Osteoblast (primary cell): Measurements from ENCODE around the gene RGMA. TPM values are rescaled to one million over a fixed set of nuclear protein-coding genes. Genes with fewer than 3 reads are reported as not detected.
A peak's percentile ranks its signal among the peaks of the same experiment; 100 is the strongest.

Experiments used
- DNase-seq: peaks from one replicate; pipeline ENCODE4 v3.0.0; 2011; ENCODE audit warnings: low spot score, mixed read lengths; ENCODE audit not compliant: insufficient read length; ENCODE audit errors: missing footprints
- H2AFZ ChIP-seq: 2 replicates; pipeline ENCODE4 v1.6.0; 2011; ENCODE audit warnings: mild to moderate bottlenecking, low read length
- H3K27ac ChIP-seq: 2 replicates; pipeline ENCODE4 v1.5.1; 2011; ENCODE audit warnings: mild to moderate bottlenecking, low read depth, low read length, moderate library complexity
- H3K27me3 ChIP-seq: 2 replicates; pipeline ENCODE4 v1.6.0; 2012; ENCODE audit warnings: mild to moderate bottlenecking, control low read depth, inconsistent platforms, low read length, moderate library complexity; ENCODE audit not compliant: insufficient read depth
- H3K36me3 ChIP-seq: 2 replicates; pipeline ENCODE4 v1.5.1; 2011; ENCODE audit warnings: mild to moderate bottlenecking, low read length, control low read depth, moderate library complexity; ENCODE audit not compliant: insufficient read depth
- H3K4me1 ChIP-seq: 2 replicates; pipeline ENCODE4 v1.5.1; 2011; ENCODE audit warnings: mild to moderate bottlenecking, low read length, control low read depth, moderate library complexity; ENCODE audit not compliant: insufficient read depth
- H3K4me2 ChIP-seq: 2 replicates; pipeline ENCODE4 v1.6.0; 2011; ENCODE audit warnings: mild to moderate bottlenecking, low read length; ENCODE audit not compliant: insufficient read depth
- H3K4me3 ChIP-seq: fragments of 200-600 bp; sonication (generic); 3 replicates; pipeline ENCODE4 v1.5.1; 2012; ENCODE audit warnings: mild to moderate bottlenecking, low read length, inconsistent platforms; ENCODE audit not compliant: insufficient read depth
- H3K79me2 ChIP-seq: 2 replicates; pipeline ENCODE4 v1.6.0; 2012; ENCODE audit warnings: mild to moderate bottlenecking, low read length, control low read depth, inconsistent platforms; ENCODE audit not compliant: insufficient read depth
- H3K9me3 ChIP-seq: 2 replicates; pipeline ENCODE4 v1.5.1; 2011; ENCODE audit warnings: low read depth, low read length, control low read depth
- H4K20me1 ChIP-seq: 2 replicates; pipeline ENCODE4 v1.6.0; 2012; ENCODE audit warnings: mild to moderate bottlenecking, low read length, control low read depth; ENCODE audit not compliant: insufficient read depth
- CTCF ChIP-seq: IDR thresholded peaks from 2 replicates; pipeline ENCODE4 v1.5.1; 2011; ENCODE audit warnings: mild to moderate bottlenecking, low read depth, low read length, moderate library complexity; ENCODE audit errors: extremely low read depth
- total RNA-seq: library from RNA; depleted of rRNA; stranded (reverse); fragments of >200 nt; gene quantifications from 2 replicates; pipeline ENCODE4 v1.2.3, GENCODE V29; 2012

The RGMA gene
- total RNA-seq, 1 donor: 2.5 TPM

GRCh38 chr15:93074599-93074998, 14.4 kb downstream of the RGMA start:
- no peak for DNase-seq
- no peaks in the 10 kb centered on the region for H4K20me1 ChIP-seq
- no peaks in the 10 kb centered on the region for H3K9me3 ChIP-seq
- H3K4me2 ChIP-seq: no peak overlapping the region
- H3K4me3 ChIP-seq: no peak overlapping the region
- no peak overlapping the region for H2AFZ ChIP-seq
- TF ChIP-seq CTCF: no peak
- peaks cover 11% of the 10 kb centered on the region for H3K4me1 ChIP-seq
- H3K27ac ChIP-seq: no peak overlapping the region
- no peaks in the 10 kb centered on the region for H3K79me2 ChIP-seq
- H3K36me3 ChIP-seq: no peaks in the 10 kb centered on the region
- H3K27me3 ChIP-seq: peaks cover 42% of the 10 kb centered on the region

GRCh38 chr15:93073465-93073952, 15.5 kb downstream of the RGMA start:
- no peaks in the 10 kb centered on the region for H3K9me3 ChIP-seq
- no peaks in the 10 kb centered on the region for H3K79me2 ChIP-seq
- peak overlapping the region; percentile 68 for H3K4me3 ChIP-seq
- H3K27ac ChIP-seq: no peak overlapping the region
- no peak for DNase-seq
- H3K36me3 ChIP-seq: no peaks in the 10 kb centered on the region
- H4K20me1 ChIP-seq: no peaks in the 10 kb centered on the region
- no peak for TF ChIP-seq CTCF
- no peak overlapping the region for H2AFZ ChIP-seq
- peaks cover 11% of the 10 kb centered on the region for H3K4me1 ChIP-seq
- peak overlapping the region; percentile 81 for H3K4me2 ChIP-seq
- H3K27me3 ChIP-seq: peaks cover 42% of the 10 kb centered on the region

- H2AFZ ChIP-seq: peak overlapping the region; percentile 47
- DNase-seq: peak; percentile 96
- H3K9me3 ChIP-seq: no peaks in the 10 kb centered on the region
- TF ChIP-seq CTCF: no peak
- no peak overlapping the region for H3K27ac ChIP-seq
- H3K4me1 ChIP-seq: peaks cover 11% of the 10 kb centered on the region
- H3K4me2 ChIP-seq: peak overlapping the region; percentile 81
- no peaks in the 10 kb centered on the region for H3K36me3 ChIP-seq
- peak overlapping the region; percentile 68 for H3K4me3 ChIP-seq
- peaks cover 42% of the 10 kb centered on the region for H3K27me3 ChIP-seq
- H3K79me2 ChIP-seq: no peaks in the 10 kb centered on the region
- H4K20me1 ChIP-seq: no peaks in the 10 kb centered on the region
Observed at GRCh38 chr15:93072411-93073394, 16.3 kb downstream of the RGMA start.

GRCh38 chr15:93072011-93072410, 17.0 kb downstream of the RGMA start:
- H3K9me3 ChIP-seq: no peaks in the 10 kb centered on the region
- no peaks in the 10 kb centered on the region for H3K36me3 ChIP-seq
- H3K4me1 ChIP-seq: peaks cover 11% of the 10 kb centered on the region
- peak overlapping the region; percentile 47 for H2AFZ ChIP-seq
- no peak overlapping the region for H3K27ac ChIP-seq
- no peak for TF ChIP-seq CTCF
- peak overlapping the region; percentile 81 for H3K4me2 ChIP-seq
- H3K4me3 ChIP-seq: peak overlapping the region; percentile 68
- DNase-seq: peak; percentile 94
- H4K20me1 ChIP-seq: no peaks in the 10 kb centered on the region
- H3K79me2 ChIP-seq: no peaks in the 10 kb centered on the region
- peaks cover 37% of the 10 kb centered on the region for H3K27me3 ChIP-seq
